HG03378 (cell line): ENCODE measurements around the gene WDHD1.
A peak's percentile ranks its signal among the peaks of the same experiment; 100 is the strongest.
"Not testable (repeated sequence)": the region's sequence is repeated elsewhere in the genome, so short reads cannot be mapped to it uniquely, and the experiment has no call there.

ENCODE experiments used
- ATAC-seq: cut with Tn5 transposase; IDR thresholded peaks from one replicate; pipeline ENCODE4 v1.9.1; 2021; ENCODE audit warnings: mild to moderate bottlenecking, moderate library complexity; ENCODE audit not compliant: unreplicated experiment

Gene WDHD1

GRCh38 chr14:55047301-55048053 lies 20.6 kb upstream of the WDHD1 start:
- ATAC-seq = no peak

GRCh38 chr14:55045087-55045486 lies 18.2 kb upstream of the WDHD1 start:
- peak; percentile 51 for ATAC-seq

- no peak for ATAC-seq
These were observed 16.6 kb upstream of the WDHD1 start for GRCh38 chr14:55043528-55043927.

GRCh38 chr14:55038708-55039107 lies 11.8 kb upstream of the WDHD1 start:
- no peak for ATAC-seq

GRCh38 chr14:55037995-55038394 lies 11.1 kb upstream of the WDHD1 start:
- ATAC-seq = not testable (repeated sequence)

- ATAC-seq = no peak
These were observed 4.3 kb upstream of the WDHD1 start for GRCh38 chr14:55031190-55031589.

GRCh38 chr14:55028476-55028875 lies 1.6 kb upstream of the WDHD1 start:
- ATAC-seq = no peak

- no peak for ATAC-seq
These were observed 1.2 kb upstream of the WDHD1 start for GRCh38 chr14:55028066-55028465.

GRCh38 chr14:55026441-55026792 lies 482 bp downstream of the WDHD1 start:
- no peak for ATAC-seq

- ATAC-seq = no peak
These were observed 951 bp downstream of the WDHD1 start for GRCh38 chr14:55025948-55026347.

GRCh38 chr14:55024365-55024764 lies 2.5 kb downstream of the WDHD1 start:
- not testable (repeated sequence) for ATAC-seq

GRCh38 chr14:55019968-55020554 lies 6.8 kb downstream of the WDHD1 start:
- ATAC-seq = no peak

GRCh38 chr14:55015006-55015405 lies 11.9 kb downstream of the WDHD1 start:
- ATAC-seq = no peak

- ATAC-seq = no peak
These were observed 21.8 kb downstream of the WDHD1 start for GRCh38 chr14:55005071-55005470.

- ATAC-seq = no peak
These were observed 26.5 kb downstream of the WDHD1 start for GRCh38 chr14:55000381-55000780.

GRCh38 chr14:54985156-54985555 lies 41.7 kb downstream of the WDHD1 start:
- ATAC-seq = no peak

- ATAC-seq = no peak
These were observed 45.2 kb downstream of the WDHD1 start for GRCh38 chr14:54981698-54982097.

GRCh38 chr14:54979039-54979438 lies 47.9 kb downstream of the WDHD1 start:
- ATAC-seq = no peak

- ATAC-seq = no peak
These were observed 50.6 kb downstream of the WDHD1 start for GRCh38 chr14:54976316-54976715.

- no peak for ATAC-seq
These were observed 51.0 kb downstream of the WDHD1 start for GRCh38 chr14:54975856-54976255.

- ATAC-seq = no peak
These were observed 52.0 kb downstream of the WDHD1 start for GRCh38 chr14:54974788-54975414.

- no peak for ATAC-seq
These were observed 59.4 kb downstream of the WDHD1 start for GRCh38 chr14:54967496-54967895.
